Osteoblast (primary cell): Measurements from ENCODE around the gene ST6GALNAC2. TPM values are rescaled to one million over a fixed set of nuclear protein-coding genes. Genes with fewer than 3 reads are reported as not detected.
A peak's percentile ranks its signal among the peaks of the same experiment; 100 is the strongest.

Experiments
- DNase-seq: peaks from one replicate; pipeline ENCODE4 v3.0.0; 2011; ENCODE audit warnings: low spot score, mixed read lengths; ENCODE audit not compliant: insufficient read length; ENCODE audit errors: missing footprints
- H2AFZ ChIP-seq: 2 replicates; pipeline ENCODE4 v1.6.0; 2011; ENCODE audit warnings: mild to moderate bottlenecking, low read length
- H3K27ac ChIP-seq: 2 replicates; pipeline ENCODE4 v1.5.1; 2011; ENCODE audit warnings: mild to moderate bottlenecking, low read depth, low read length, moderate library complexity
- H3K27me3 ChIP-seq: 2 replicates; pipeline ENCODE4 v1.6.0; 2012; ENCODE audit warnings: mild to moderate bottlenecking, control low read depth, inconsistent platforms, low read length, moderate library complexity; ENCODE audit not compliant: insufficient read depth
- H3K36me3 ChIP-seq: 2 replicates; pipeline ENCODE4 v1.5.1; 2011; ENCODE audit warnings: mild to moderate bottlenecking, low read length, control low read depth, moderate library complexity; ENCODE audit not compliant: insufficient read depth
- H3K4me1 ChIP-seq: 2 replicates; pipeline ENCODE4 v1.5.1; 2011; ENCODE audit warnings: mild to moderate bottlenecking, low read length, control low read depth, moderate library complexity; ENCODE audit not compliant: insufficient read depth
- H3K4me2 ChIP-seq: 2 replicates; pipeline ENCODE4 v1.6.0; 2011; ENCODE audit warnings: mild to moderate bottlenecking, low read length; ENCODE audit not compliant: insufficient read depth
- H3K4me3 ChIP-seq: fragments of 200-600 bp; sonication (generic); 3 replicates; pipeline ENCODE4 v1.5.1; 2012; ENCODE audit warnings: mild to moderate bottlenecking, low read length, inconsistent platforms; ENCODE audit not compliant: insufficient read depth
- H3K79me2 ChIP-seq: 2 replicates; pipeline ENCODE4 v1.6.0; 2012; ENCODE audit warnings: mild to moderate bottlenecking, low read length, control low read depth, inconsistent platforms; ENCODE audit not compliant: insufficient read depth
- H3K9me3 ChIP-seq: 2 replicates; pipeline ENCODE4 v1.5.1; 2011; ENCODE audit warnings: low read depth, low read length, control low read depth
- H4K20me1 ChIP-seq: 2 replicates; pipeline ENCODE4 v1.6.0; 2012; ENCODE audit warnings: mild to moderate bottlenecking, low read length, control low read depth; ENCODE audit not compliant: insufficient read depth
- CTCF ChIP-seq: IDR thresholded peaks from 2 replicates; pipeline ENCODE4 v1.5.1; 2011; ENCODE audit warnings: mild to moderate bottlenecking, low read depth, low read length, moderate library complexity; ENCODE audit errors: extremely low read depth
- total RNA-seq: library from RNA; depleted of rRNA; stranded (reverse); fragments of >200 nt; gene quantifications from 2 replicates; pipeline ENCODE4 v1.2.3, GENCODE V29; 2012

Gene ST6GALNAC2
- total RNA-seq, 1 donor: 0.36 TPM

- Histone ChIP-seq H3K27me3 (no peaks in the 10 kb centered on the region), H3K79me2 (no peaks in the 10 kb centered on the region), H3K4me1 (no peaks in the 10 kb centered on the region), H3K4me3 (no peak overlapping the region), H3K9me3 (no peaks in the 10 kb centered on the region), H3K27ac (no peak overlapping the region), H3K4me2 (no peak overlapping the region), H2AFZ (no peak overlapping the region), H3K36me3 (no peaks in the 10 kb centered on the region), H4K20me1 (no peaks in the 10 kb centered on the region)
- TF ChIP-seq CTCF: no peak
- no peak for DNase-seq
Measured at GRCh38 chr17:76577876-76578275, 7.8 kb downstream of the ST6GALNAC2 start.

GRCh38 chr17:76576189-76576588 lies 9.5 kb downstream of the ST6GALNAC2 start:
- Histone ChIP-seq H3K79me2 (no peaks in the 10 kb centered on the region), H3K36me3 (no peaks in the 10 kb centered on the region), H3K4me3 (no peak overlapping the region), H3K27me3 (no peaks in the 10 kb centered on the region), H3K27ac (no peak overlapping the region), H3K4me1 (no peaks in the 10 kb centered on the region), H4K20me1 (no peaks in the 10 kb centered on the region), H3K9me3 (no peaks in the 10 kb centered on the region), H3K4me2 (no peak overlapping the region), H2AFZ (no peak overlapping the region)
- DNase-seq: no peak
- TF ChIP-seq CTCF: no peak

GRCh38 chr17:76575570-76575969 lies 10.1 kb downstream of the ST6GALNAC2 start:
- TF ChIP-seq CTCF: no peak
- no peaks in the 10 kb centered on the region for H3K79me2 ChIP-seq
- H3K27ac ChIP-seq: no peak overlapping the region
- H3K4me3 ChIP-seq: no peak overlapping the region
- no peaks in the 10 kb centered on the region for H3K27me3 ChIP-seq
- H4K20me1 ChIP-seq: no peaks in the 10 kb centered on the region
- no peaks in the 10 kb centered on the region for H3K4me1 ChIP-seq
- H3K9me3 ChIP-seq: peaks cover 4% of the 10 kb centered on the region
- peak; percentile 62 for DNase-seq
- no peak overlapping the region for H3K4me2 ChIP-seq
- H2AFZ ChIP-seq: no peak overlapping the region
- no peaks in the 10 kb centered on the region for H3K36me3 ChIP-seq

GRCh38 chr17:76574166-76574565 lies 11.5 kb downstream of the ST6GALNAC2 start:
- no peak overlapping the region for H2AFZ ChIP-seq

More at GRCh38 chr17:76574166-76574565, 11.5 kb downstream of the ST6GALNAC2 start:
- Histone ChIP-seq H3K79me2 (no peaks in the 10 kb centered on the region), H3K9me3 (peaks cover 4% of the 10 kb centered on the region), H3K27me3 (no peaks in the 10 kb centered on the region), H4K20me1 (no peaks in the 10 kb centered on the region), H3K4me3 (no peak overlapping the region), H3K4me2 (no peak overlapping the region), H3K27ac (no peak overlapping the region), H3K4me1 (no peaks in the 10 kb centered on the region), H3K36me3 (no peaks in the 10 kb centered on the region)
- no peak for DNase-seq
- TF ChIP-seq CTCF: no peak
